Measurements from ENCODE around the gene AHI1. TPM values are rescaled to one million over a fixed set of nuclear protein-coding genes. Genes with fewer than 3 reads are reported as not detected.
A peak's percentile ranks its signal among the peaks of the same experiment; 100 is the strongest.

The AHI1 gene
- total and polyA plus RNA-seq, 8 donors, result 3.7 to 89.9 (median 49.5) TPM

GRCh38 chr6:135235716-135236115 lies 261.8 kb downstream of the AHI1 start:
- Histone ChIP-seq H3K4me3 (no peak overlapping the region), H3K27me3 (no peaks in the 10 kb centered on the region), H3K9me3 (no peaks in the 10 kb centered on the region), H3K27ac (no peak overlapping the region), H3K4me1 (no peaks in the 10 kb centered on the region), H3K36me3 (no peaks in the 10 kb centered on the region)
- TF ChIP-seq POLR2A (IDR thresholded peaks at IDR 0.05) (no peak), CTCF (IDR thresholded peaks at IDR 0.05) (no peak)
- intact Hi-C loops (cut with DNase I; ENCODE audit: low total_unique reads), result no loop called here
- DNase-seq, result no peak
- WGBS, 5 donors, result 77 to 88% (median 87%) methylated on average over 5 of the region's 5 CpGs

GRCh38 chr6:135234492-135234780 lies 263.1 kb downstream of the AHI1 start:
- intact Hi-C loops (cut with DNase I; ENCODE audit: low total_unique reads), result no loop called here
- Histone ChIP-seq H3K4me3 (no peak overlapping the region), H3K9me3 (no peaks in the 10 kb centered on the region), H3K27ac (no peak overlapping the region), H3K4me1 (no peaks in the 10 kb centered on the region), H3K36me3 (no peaks in the 10 kb centered on the region), H3K27me3 (no peaks in the 10 kb centered on the region)
- no peak for DNase-seq
- WGBS, 5 donors, result 50 to 70% (median 63%) methylated on average over 1 of the region's 1 CpG
- TF ChIP-seq POLR2A (IDR thresholded peaks at IDR 0.05) (no peak), POLR2AphosphoS5 (IDR thresholded peaks at IDR 0.05) (no peak), CTCF (IDR thresholded peaks at IDR 0.05) (no peak), EP300 (IDR thresholded peaks at IDR 0.05) (no peak)

- DNase-seq, result peak in 1 of 2 donors; percentile 63
- no peak overlapping the region for H3K27ac ChIP-seq
- WGBS, 5 donors, result 53 to 68% (median 56%) methylated on average over 5 of the region's 5 CpGs
- H3K27me3 ChIP-seq, result no peaks in the 10 kb centered on the region
- no peaks in the 10 kb centered on the region for H3K9me3 ChIP-seq
- no peaks in the 10 kb centered on the region for H3K4me1 ChIP-seq
- H3K4me3 ChIP-seq, result no peak overlapping the region
- no peaks in the 10 kb centered on the region for H3K36me3 ChIP-seq
- intact Hi-C loops (cut with DNase I; ENCODE audit: low total_unique reads), result no loop called here
- TF ChIP-seq CTCF (IDR thresholded peaks at IDR 0.05), result no peak
- TF ChIP-seq POLR2A (IDR thresholded peaks at IDR 0.05), result no peak
- TF ChIP-seq POLR2AphosphoS5 (IDR thresholded peaks at IDR 0.05), result no peak
- TF ChIP-seq EP300 (IDR thresholded peaks at IDR 0.05), result no peak
Measured at GRCh38 chr6:135233686-135234491, 263.7 kb downstream of the AHI1 start.

Small RNA genes lying within 50 kb of the gene (small RNA-seq; reads per million reads assigned to genes)
- gene MIR548A2 (0 reads per million in 4 donors), gene RF00019 (0 reads per million in 4 donors)

All from stomach (tissue), 9 donors.